Body of pancreas (tissue), 4 donors: Measurements from ENCODE around the gene AOAH. TPM values are rescaled to one million over a fixed set of nuclear protein-coding genes. Genes with fewer than 3 reads are reported as not detected.

Source experiments
- ATAC-seq: fragments of 150-250 bp; one replicate; pipeline ENCODE4 v1.9.1; 2016
- DNase-seq, 4 donors: peaks; one replicate each; pipeline ENCODE4 v3.0.0-alpha.2; 2019
- H3K27ac ChIP-seq, 4 donors: fragments of 200-600 bp; sonication (generic); 1 replicate in 3 of 4; 2 replicates in 1 of 4; pipeline versions ENCODE4 v1.5.1 to v1.6.1; 2016 to 2019; ENCODE audit warnings: mild to moderate bottlenecking in 1 of 4, mixed read lengths in 1 of 4, moderate library complexity in 1 of 4
- H3K27me3 ChIP-seq, 2 donors: fragments of 200-600 bp; sonication (generic); one replicate each; pipeline ENCODE4 v1.6.0; 2016; ENCODE audit warnings: mild to moderate bottlenecking in 1 of 2
- H3K36me3 ChIP-seq, 2 donors: fragments of 200-600 bp; sonication (generic); replicated peaks in 1 of 2; 2 replicates each; pipeline ENCODE4 v1.5.1; 2016; ENCODE audit warnings: low read depth in 2 of 2; ENCODE audit not compliant: insufficient read depth in 1 of 2
- H3K4me1 ChIP-seq: fragments of 200-600 bp; sonication (generic); one replicate; pipeline ENCODE4 v1.6.0; 2016
- H3K4me3 ChIP-seq, 2 donors: fragments of 200-600 bp; sonication (generic); 1 replicate in 1 of 2; 2 replicates in 1 of 2; pipeline ENCODE4 v1.5.1; 2016 to 2019
- H3K9me3 ChIP-seq, 3 donors: fragments of 200-600 bp; sonication (generic); 1 replicate in 2 of 3; 2 replicates in 1 of 3; pipeline ENCODE4 v1.5.1; 2016
- CTCF ChIP-seq, 7 experiments: fragments of 450-650 bp in 4 of 7; fragments of 200-600 bp in 3 of 7; sonication (generic) in 3 of 7; IDR thresholded peaks; one replicate each; pipeline ENCODE4 v1.5.1; 2016 to 2019; ENCODE audit warnings: antibody characterized with exemption in 7 of 7
- POLR2A ChIP-seq, 3 donors: fragments of 450-650 bp; IDR thresholded peaks; one replicate each; pipeline ENCODE4 v1.6.1; 2016; ENCODE audit warnings: antibody characterized with exemption in 3 of 3, mild to moderate bottlenecking in 2 of 3
- WGBS, 2 donors: methylation state at CpG; one replicate each; pipeline ENCODE4 v1.1.5; 2017; 5-methylcytosine and 5-hydroxymethylcytosine counted together
- intact Hi-C: fragments of 100-400 bp; cut with DNase I; formaldehyde crosslinking; loops from one replicate; pipeline ENCODE4 v1.15.1; 2023
- total RNA-seq, 2 donors: library from RNA; depleted of rRNA; stranded (reverse); fragments of >200 nt; gene quantifications; one replicate each; pipeline ENCODE4 v1.1.0, GENCODE V29; 2016

AOAH gene
- total RNA-seq, 2 donors from 2014 or later, result 4.9 to 6.2 TPM

GRCh38 chr7:36755484-36755883, 31.2 kb upstream of the AOAH start:
- 53 to 76% methylated on average over 8 of the region's 8 CpGs for WGBS, 2 donors
- ATAC-seq (no peak), DNase-seq (no peak)
- H3K9me3 ChIP-seq, result no peaks in the 10 kb centered on the region
- no peak overlapping the region for H3K4me3 ChIP-seq
- intact Hi-C loops, result no loop called here
- peaks cover 15% of the 10 kb centered on the region for H3K4me1 ChIP-seq
- no peaks in the 10 kb centered on the region for H3K36me3 ChIP-seq
- H3K27ac ChIP-seq, result peak overlapping the region in 1 of 4 donors; percentile 22
- TF ChIP-seq POLR2A (IDR thresholded peaks at IDR 0.05) (no peak), CTCF (IDR thresholded peaks at IDR 0.05) (no peak)
- H3K27me3 ChIP-seq, result no peaks in the 10 kb centered on the region

- Histone ChIP-seq H3K27me3 (no peaks in the 10 kb centered on the region), H3K36me3 (no peaks in the 10 kb centered on the region), H3K27ac (peak overlapping the region in 3 of 4 donors; percentile 2 to 86 (median 41)), H3K4me3 (no peak overlapping the region), H3K9me3 (no peaks in the 10 kb centered on the region), H3K4me1 (peaks cover 12% of the 10 kb centered on the region)
- intact Hi-C loops, result no loop called here
- WGBS, 2 donors, result 36 to 44% methylated on average over 2 of the region's 2 CpGs
- ATAC-seq (peak; percentile 31), DNase-seq (no peak)
- TF ChIP-seq CTCF (IDR thresholded peaks at IDR 0.05), result no peak
- TF ChIP-seq POLR2A (IDR thresholded peaks at IDR 0.05), result no peak
These were observed 27.9 kb upstream of the AOAH start for GRCh38 chr7:36752026-36752711.

- ATAC-seq, result no peak
- H3K36me3 ChIP-seq, result no peaks in the 10 kb centered on the region
- no peaks in the 10 kb centered on the region for H3K9me3 ChIP-seq
- peak overlapping the region in 3 of 4 donors; percentile 77 to 86 (median 79) for H3K27ac ChIP-seq
- H3K4me3 ChIP-seq, result no peak overlapping the region
- no peak for TF ChIP-seq POLR2A (IDR thresholded peaks at IDR 0.05)
- no peak for TF ChIP-seq CTCF (IDR thresholded peaks at IDR 0.05)
- DNase-seq, result no peak
- peaks cover 18% of the 10 kb centered on the region for H3K4me1 ChIP-seq
- no peaks in the 10 kb centered on the region for H3K27me3 ChIP-seq
- WGBS, 2 donors, result 64 to 68% methylated on average over 5 of the region's 5 CpGs
- intact Hi-C loops, result no loop called here
These were observed 26.2 kb upstream of the AOAH start for GRCh38 chr7:36750451-36750850.

GRCh38 chr7:36749282-36749960, 25.1 kb upstream of the AOAH start:
- 61 to 66% methylated on average over 2 of the region's 2 CpGs for WGBS, 2 donors
- ATAC-seq (no peak), DNase-seq (peak in 1 of 4 donors; percentile 17)
- peak overlapping the region in 3 of 4 donors; percentile 77 to 86 (median 79) for H3K27ac ChIP-seq
- TF ChIP-seq CTCF (IDR thresholded peaks at IDR 0.05) (no peak), POLR2A (IDR thresholded peaks at IDR 0.05) (no peak)
- intact Hi-C loops, result no loop called here
- peaks cover 17% of the 10 kb centered on the region for H3K4me1 ChIP-seq
- H3K9me3 ChIP-seq, result no peaks in the 10 kb centered on the region
- no peaks in the 10 kb centered on the region for H3K36me3 ChIP-seq
- no peaks in the 10 kb centered on the region for H3K27me3 ChIP-seq
- no peak overlapping the region for H3K4me3 ChIP-seq
